ENCODE data around the gene CCT4. TPM values are rescaled to one million over a fixed set of nuclear protein-coding genes. Genes with fewer than 3 reads are reported as not detected.

CCT4 gene
- total and polyA plus RNA-seq, 2 donors (not counting 1 experiment from before 2014, with no cell fraction given) = 136 to 187 TPM

DNA sequence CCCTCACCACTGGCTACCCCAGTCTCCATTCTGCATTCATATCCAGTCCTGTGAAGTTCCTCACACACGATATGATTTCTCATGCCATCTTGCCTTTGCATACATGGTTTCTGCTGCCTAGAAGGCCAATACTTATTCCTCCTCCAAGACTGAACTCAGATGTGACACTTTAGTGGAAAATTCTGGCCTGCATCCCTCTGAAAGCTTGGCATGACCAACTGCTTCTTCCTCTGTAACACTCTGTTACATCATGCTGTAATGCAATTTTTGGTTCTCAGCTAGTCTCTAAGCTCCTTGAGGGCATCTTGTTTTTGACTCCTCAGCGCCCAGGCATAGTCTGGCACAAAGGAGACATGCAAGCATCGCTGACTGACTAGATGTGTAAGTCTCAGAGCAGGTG is 47.2 kb downstream of the CCT4 start:
- no peak overlapping the region for H3K9ac ChIP-seq (ENCODE audit: insufficient read depth, low read length)
- H4K20me1 ChIP-seq (ENCODE audit: control insufficient read depth, extremely low read depth, insufficient read depth, low read length) = no peaks in the 10 kb centered on the region
- no peak for DNase-seq (ENCODE audit: low read depth in 2 of 2)
- TF ChIP-seq, protein P1, sequence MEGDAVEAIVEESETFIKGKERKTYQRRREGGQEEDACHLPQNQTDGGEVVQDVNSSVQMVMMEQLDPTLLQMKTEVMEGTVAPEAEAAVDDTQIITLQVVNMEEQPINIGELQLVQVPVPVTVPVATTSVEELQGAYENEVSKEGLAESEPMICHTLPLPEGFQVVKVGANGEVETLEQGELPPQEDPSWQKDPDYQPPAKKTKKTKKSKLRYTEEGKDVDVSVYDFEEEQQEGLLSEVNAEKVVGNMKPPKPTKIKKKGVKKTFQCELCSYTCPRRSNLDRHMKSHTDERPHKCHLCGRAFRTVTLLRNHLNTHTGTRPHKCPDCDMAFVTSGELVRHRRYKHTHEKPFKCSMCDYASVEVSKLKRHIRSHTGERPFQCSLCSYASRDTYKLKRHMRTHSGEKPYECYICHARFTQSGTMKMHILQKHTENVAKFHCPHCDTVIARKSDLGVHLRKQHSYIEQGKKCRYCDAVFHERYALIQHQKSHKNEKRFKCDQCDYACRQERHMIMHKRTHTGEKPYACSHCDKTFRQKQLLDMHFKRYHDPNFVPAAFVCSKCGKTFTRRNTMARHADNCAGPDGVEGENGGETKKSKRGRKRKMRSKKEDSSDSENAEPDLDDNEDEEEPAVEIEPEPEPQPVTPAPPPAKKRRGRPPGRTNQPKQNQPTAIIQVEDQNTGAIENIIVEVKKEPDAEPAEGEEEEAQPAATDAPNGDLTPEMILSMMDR (conservative IDR thresholded peaks at IDR 0.05 in 1 of 2, IDR thresholded peaks at IDR 0.05 in 1 of 2; ENCODE audit: low read depth in 1 of 2, low read length in 2 of 2) = no peak
- no peaks in the 10 kb centered on the region for H3K9me3 ChIP-seq (ENCODE audit: control insufficient read depth, insufficient read depth, low read depth, low read length)
- H3K27me3 ChIP-seq (ENCODE audit: control insufficient read depth, insufficient read depth, low read length) = no peaks in the 10 kb centered on the region
- H3K4me3 ChIP-seq (replicated peaks in 1 of 4; ENCODE audit: control extremely low read depth in 1 of 4, insufficient read depth in 1 of 4, low read depth in 3 of 4, low read length in 4 of 4) = no peak overlapping the region
- H3K36me3 ChIP-seq (ENCODE audit: control insufficient read depth, insufficient read depth, low read length) = no peaks in the 10 kb centered on the region
- H2AFZ ChIP-seq (ENCODE audit: low read length) = no peak overlapping the region
- no peaks in the 10 kb centered on the region for H3K79me2 ChIP-seq (ENCODE audit: control insufficient read depth, insufficient read depth, low read length)
- H3K4me1 ChIP-seq (ENCODE audit: control insufficient read depth, extremely low read depth, insufficient read depth, low read length) = no peaks in the 10 kb centered on the region
- H3K4me2 ChIP-seq (ENCODE audit: extremely low read depth, insufficient read depth, low read length) = no peak overlapping the region
- H3K27ac ChIP-seq (ENCODE audit: insufficient read depth, low read length) = no peak overlapping the region

DNA sequence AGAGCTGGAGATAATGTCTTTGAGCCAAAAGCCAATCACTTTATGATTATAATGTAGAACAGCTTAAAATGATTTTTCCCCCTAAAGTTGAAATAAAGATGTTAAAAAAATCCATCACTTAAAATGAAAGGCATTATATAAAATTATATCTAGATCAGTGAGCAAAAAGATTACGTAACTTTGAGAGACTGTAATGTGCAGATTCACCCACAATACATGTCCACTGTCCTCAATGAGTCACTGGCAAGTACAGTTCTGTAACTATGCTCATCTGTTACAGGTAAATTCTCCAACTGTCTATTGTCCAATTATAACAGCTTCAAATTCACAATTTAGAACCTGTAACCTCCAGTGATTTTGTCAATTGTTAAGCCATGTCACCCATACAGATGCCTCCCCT is 53.6 kb downstream of the CCT4 start:
- Histone ChIP-seq H3K79me2 (ENCODE audit: control insufficient read depth, insufficient read depth, low read length) (no peaks in the 10 kb centered on the region), H2AFZ (ENCODE audit: low read length) (no peak overlapping the region), H3K36me3 (ENCODE audit: control insufficient read depth, insufficient read depth, low read length) (no peaks in the 10 kb centered on the region), H3K4me3 (replicated peaks in 1 of 4; ENCODE audit: control extremely low read depth in 1 of 4, insufficient read depth in 1 of 4, low read depth in 3 of 4, low read length in 4 of 4) (no peak overlapping the region), H3K27ac (ENCODE audit: insufficient read depth, low read length) (no peak overlapping the region), H3K9me3 (ENCODE audit: control insufficient read depth, insufficient read depth, low read depth, low read length) (no peaks in the 10 kb centered on the region), H3K9ac (ENCODE audit: insufficient read depth, low read length) (no peak overlapping the region), H3K4me1 (ENCODE audit: control insufficient read depth, extremely low read depth, insufficient read depth, low read length) (no peaks in the 10 kb centered on the region), H3K27me3 (ENCODE audit: control insufficient read depth, insufficient read depth, low read length) (no peaks in the 10 kb centered on the region), H3K4me2 (ENCODE audit: extremely low read depth, insufficient read depth, low read length) (no peak overlapping the region), H4K20me1 (ENCODE audit: control insufficient read depth, extremely low read depth, insufficient read depth, low read length) (no peaks in the 10 kb centered on the region)
- TF ChIP-seq, protein P1 (conservative IDR thresholded peaks at IDR 0.05 in 1 of 2, IDR thresholded peaks at IDR 0.05 in 1 of 2; ENCODE audit: low read depth in 1 of 2, low read length in 2 of 2) = no peak
- no peak for TF ChIP-seq EZH2 (IDR thresholded peaks at IDR 0.05; ENCODE audit: low read length, missing control alignments)
- no peak for DNase-seq (ENCODE audit: low read depth in 2 of 2)

DNA sequence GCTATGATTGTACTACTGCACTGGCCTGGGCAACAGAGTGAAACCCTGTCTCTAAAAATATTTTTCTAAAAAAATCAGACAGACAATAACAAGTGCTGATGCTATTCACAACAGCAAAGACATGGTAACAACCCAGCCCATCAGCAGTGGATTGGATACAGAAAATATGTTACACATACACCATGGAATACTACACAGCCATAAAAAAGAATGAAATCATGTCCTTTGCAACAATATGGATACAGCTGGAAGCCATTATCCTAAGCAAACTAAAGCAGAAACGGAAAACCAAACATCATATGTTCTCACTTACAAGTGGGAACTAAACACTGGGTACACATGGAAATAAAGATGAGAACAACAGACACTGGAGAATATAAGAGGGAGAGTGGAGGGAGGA is 54.5 kb downstream of the CCT4 start:
- Histone ChIP-seq H4K20me1 (ENCODE audit: control insufficient read depth, extremely low read depth, insufficient read depth, low read length) (no peaks in the 10 kb centered on the region), H3K79me2 (ENCODE audit: control insufficient read depth, insufficient read depth, low read length) (no peaks in the 10 kb centered on the region), H3K4me2 (ENCODE audit: extremely low read depth, insufficient read depth, low read length) (no peak overlapping the region), H3K27ac (ENCODE audit: insufficient read depth, low read length) (no peak overlapping the region), H2AFZ (ENCODE audit: low read length) (no peak overlapping the region), H3K4me1 (ENCODE audit: control insufficient read depth, extremely low read depth, insufficient read depth, low read length) (no peaks in the 10 kb centered on the region), H3K36me3 (ENCODE audit: control insufficient read depth, insufficient read depth, low read length) (no peaks in the 10 kb centered on the region), H3K4me3 (replicated peaks in 1 of 4; ENCODE audit: control extremely low read depth in 1 of 4, insufficient read depth in 1 of 4, low read depth in 3 of 4, low read length in 4 of 4) (no peak overlapping the region), H3K27me3 (ENCODE audit: control insufficient read depth, insufficient read depth, low read length) (no peaks in the 10 kb centered on the region), H3K9ac (ENCODE audit: insufficient read depth, low read length) (no peak overlapping the region), H3K9me3 (ENCODE audit: control insufficient read depth, insufficient read depth, low read depth, low read length) (no peaks in the 10 kb centered on the region)
- DNase-seq (ENCODE audit: low read depth in 2 of 2) = no peak
- TF ChIP-seq EZH2 (IDR thresholded peaks at IDR 0.05; ENCODE audit: low read length, missing control alignments) = no peak
- TF ChIP-seq, protein P1 (conservative IDR thresholded peaks at IDR 0.05 in 1 of 2, IDR thresholded peaks at IDR 0.05 in 1 of 2; ENCODE audit: low read depth in 1 of 2, low read length in 2 of 2) = no peak

All from fibroblast of lung (primary cell).